HepG2 (cell line): Measurements from ENCODE around the gene SGMS1. TPM values are rescaled to one million over a fixed set of nuclear protein-coding genes. Genes with fewer than 3 reads are reported as not detected.
A peak's percentile ranks its signal among the peaks of the same experiment; 100 is the strongest.

Experiments used
- ATAC-seq: fragments of 200-7000 bp; cut with Tn5 transposase; 3 replicates; pipeline ENCODE4 v1.9.1; 2020; ENCODE audit warnings: mild to moderate bottlenecking, moderate library complexity
- BruUV-seq: library from RNA; stranded (reverse); fragments of 400-500 nt; replicated peaks from 2 replicates; lab custom pipeline; 2021; lab: Mats Ljungman, UMichigan
- CTCF ChIA-PET: fragments of 300-600 bp; formaldehyde crosslinking; extraction: SDS; loops from one replicate; lab custom pipeline; 2021; ENCODE audit warnings: low total read pairs, inconsistent platforms, low intra/inter-chr PET ratio; lab: Yijun Ruan, JAX
- POLR2A ChIA-PET: fragments of 350-600 bp; sonication (Branson Sonifier 250); formaldehyde crosslinking; loops from one replicate; lab custom pipeline; 2020; ENCODE audit warnings: antibody characterized with exemption, inconsistent platforms; lab: Yijun Ruan, JAX
- DNase-seq: peaks from one replicate; pipeline ENCODE4 v3.0.0-alpha.2; 2015; ENCODE audit warnings: low spot score
- FAIRE-seq: peaks from 3 replicates; lab custom pipeline; 2011; peaks lifted over from hg19 to GRCh38; lab: Jason Lieb, UNC
- H2AFZ ChIP-seq: one replicate; pipeline ENCODE4 v1.6.1; 2011; ENCODE audit warnings: low read length, inconsistent platforms
- H3K27ac ChIP-seq: fragments of 300-600 bp; 3 replicates; pipeline ENCODE4 v1.8.0; 2011; ENCODE audit warnings: mixed run types, mild to moderate bottlenecking, mixed read lengths, low read length, inconsistent platforms; ENCODE audit not compliant: insufficient read depth; ENCODE audit errors: extremely low read length
- H3K27me3 ChIP-seq, 2 experiments: fragments of 200-600 bp in 1 of 2; 2 replicates in 1 of 2; 3 replicates in 1 of 2; pipeline versions ENCODE4 v1.6.0 to v1.8.0; 2011; ENCODE audit warnings: low read length in 2 of 2, mild to moderate bottlenecking in 2 of 2, moderate library complexity in 2 of 2, inconsistent platforms in 1 of 2; ENCODE audit not compliant: insufficient read depth in 2 of 2, control insufficient read depth in 1 of 2
- H3K36me3 ChIP-seq, 2 experiments: fragments of 200-600 bp in 1 of 2; replicated peaks in 1 of 2; 2 replicates in 1 of 2; 3 replicates in 1 of 2; pipeline versions ENCODE4 v1.5.1 to v1.8.0; 2011; ENCODE audit warnings: low read length in 2 of 2, inconsistent platforms in 1 of 2; ENCODE audit not compliant: insufficient read depth in 2 of 2, control insufficient read depth in 1 of 2
- H3K4me1 ChIP-seq: 2 replicates; pipeline ENCODE4 v1.5.1; 2012; ENCODE audit warnings: low read length, inconsistent platforms; ENCODE audit not compliant: insufficient read depth
- H3K4me2 ChIP-seq: 2 replicates; pipeline ENCODE4 v1.6.0; 2011; ENCODE audit warnings: low read depth, low read length, inconsistent platforms
- H3K4me3 ChIP-seq, 3 experiments: fragments of 200-600 bp in 1 of 3; sonication (generic), shearing (Covaris generic) in 1 of 3; replicated peaks in 1 of 3; 2 replicates each; pipeline ENCODE4 v1.5.1; 2011 to 2016; ENCODE audit warnings: low read length in 3 of 3, inconsistent platforms in 2 of 3, low read depth in 2 of 3, mild to moderate bottlenecking in 2 of 3, control low read depth in 1 of 3, mixed read lengths in 1 of 3; ENCODE audit not compliant: insufficient read depth in 1 of 3
- H3K79me2 ChIP-seq: one replicate; pipeline ENCODE4 v1.6.1; 2011; ENCODE audit warnings: low read length, inconsistent platforms; ENCODE audit not compliant: insufficient read depth
- H3K9ac ChIP-seq: 2 replicates; pipeline ENCODE4 v1.6.0; 2011; ENCODE audit warnings: mild to moderate bottlenecking, low read depth, low read length, inconsistent platforms; ENCODE audit not compliant: insufficient read depth
- H3K9me3 ChIP-seq: 2 replicates; pipeline ENCODE4 v1.5.1; 2012; ENCODE audit warnings: mild to moderate bottlenecking, low read length
- H4K20me1 ChIP-seq: 2 replicates; pipeline ENCODE4 v1.6.0; 2011; ENCODE audit warnings: inconsistent platforms, mild to moderate bottlenecking, low read length, moderate library complexity; ENCODE audit not compliant: insufficient read depth
- SIN3B ChIP-seq: fragments of 150-350 bp; IDR thresholded peaks from 2 replicates; pipeline ENCODE4 v1.6.1; 2014; ENCODE audit warnings: low read length
- ZNF275 ChIP-seq: sonication (generic); formaldehyde crosslinking; IDR thresholded peaks from 2 replicates; pipeline ENCODE4 v1.8.0; 2022; ENCODE audit warnings: missing genetic modification reagents, mild to moderate bottlenecking, inconsistent platforms, borderline replicate concordance
- ZNF30 ChIP-seq: sonication (generic); formaldehyde crosslinking; IDR thresholded peaks from 2 replicates; pipeline ENCODE4 v1.5.0; 2020; ENCODE audit warnings: mild to moderate bottlenecking, missing genetic modification reagents
- ZNF362 ChIP-seq: sonication (generic); formaldehyde crosslinking; IDR thresholded peaks from 2 replicates; pipeline ENCODE4 v1.4.0; 2020; ENCODE audit warnings: missing genetic modification reagents, mild to moderate bottlenecking, borderline replicate concordance
- ZNF609 ChIP-seq: sonication (generic); formaldehyde crosslinking; IDR thresholded peaks from 2 replicates; pipeline ENCODE4 v1.4.0; 2020; ENCODE audit warnings: mild to moderate bottlenecking, missing genetic modification reagents, borderline replicate concordance
- WGBS: methylation state at CpG from one replicate; pipeline ENCODE4 v1.1.6; 2017; ENCODE audit warnings: low lambda C conversion rate; 5-methylcytosine and 5-hydroxymethylcytosine counted together
- in situ Hi-C: cut with HindIII; loops from 2 replicates; pipeline ENCODE4 v1.10.0; 2017; ENCODE audit warnings: low pct_unique_long_range_greater_than_20kb; ENCODE audit not compliant: extremely low pct_ligation_motif_present
- intact Hi-C: fragments of 100-400 bp; cut with micrococcal nuclease; formaldehyde crosslinking; loops from one replicate; pipeline ENCODE4 v1.10.0; 2022; ENCODE audit not compliant: unreplicated experiment
- polyA plus RNA-seq, 8 experiments: library from polyadenylated mRNA; depleted of rRNA in 3 of 8; stranded (reverse) in 7 of 8; unstranded in 1 of 8; fragments of >200 nt; fragmentation: Illumina TruSeq in 4 of 8; extraction: Trizol in 4 of 8; gene quantifications; 2 replicates each; pipeline versions ENCODE4 v1.2.1 to v1.2.3, GENCODE V29; 2011 to 2016; ENCODE audit warnings: low read depth in 4 of 8, missing spikeins in 1 of 8, mixed read lengths in 1 of 8; ENCODE audit not compliant: insufficient read depth in 1 of 8
- total RNA-seq, 5 experiments: library from RNA; depleted of rRNA; stranded (reverse); fragments of >200 nt; fragmentation: Illumina TruSeq; extraction: Trizol; gene quantifications; 2 replicates each; pipeline ENCODE4 v1.2.3, GENCODE V29; 2016; ENCODE audit warnings: low read depth in 1 of 5

Gene SGMS1
- total and polyA plus RNA-seq, 2 of the 13 experiments (the other 11 are each of a cell fraction or from before 2014, with no cell fraction given), result 6.5 to 15.1 TPM

DNA sequence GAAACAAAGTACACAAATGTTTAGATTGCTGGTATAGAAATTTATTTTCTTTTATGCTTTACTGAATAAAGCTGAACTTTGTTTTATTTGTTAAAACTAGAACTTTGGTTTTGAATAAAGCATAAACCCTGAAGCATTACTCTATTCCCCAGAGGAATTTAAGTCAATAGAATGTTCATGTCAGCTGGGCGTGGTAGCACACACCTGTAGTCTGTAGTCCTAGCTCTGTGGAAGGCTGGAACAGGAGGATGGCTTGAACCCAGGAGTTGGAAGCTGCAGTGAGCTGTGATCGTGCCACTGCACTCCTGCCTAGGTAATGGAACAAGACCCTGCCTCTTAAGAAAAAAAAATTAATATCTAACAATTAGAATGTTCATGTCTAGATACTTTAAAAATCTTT lies 233.5 kb downstream of the SGMS1 start (continued):
- TF ChIP-seq ZNF30 (CRISPR knock-in tag), result no peak
- TF ChIP-seq ZNF609 (CRISPR knock-in tag), result no peak

DNA sequence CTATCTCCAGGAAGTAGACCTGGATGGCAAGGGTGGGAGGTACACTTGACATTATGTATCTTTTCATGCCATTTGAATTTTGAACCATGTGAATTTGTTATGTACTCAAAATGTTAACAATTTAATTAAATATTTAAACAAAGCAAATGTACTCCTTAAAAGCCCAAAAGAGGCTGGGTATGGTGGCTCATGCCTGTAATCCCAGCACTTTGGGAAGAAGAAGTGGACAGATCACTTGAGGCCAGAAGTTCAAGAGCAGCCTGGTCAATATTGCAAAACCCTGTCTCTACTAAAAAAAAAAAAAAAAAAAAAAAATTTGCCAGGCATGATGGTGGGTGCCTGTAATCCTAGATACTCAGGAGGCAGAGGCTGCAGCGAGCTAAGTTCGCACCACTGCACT lies 235.6 kb downstream of the SGMS1 start:
- H3K9ac ChIP-seq, result no peak overlapping the region
- no peak overlapping the region for H3K4me3 ChIP-seq
- DNase-seq (no peak), FAIRE-seq (no peak), ATAC-seq (no peak)
- H3K79me2 ChIP-seq, result peaks cover 2% of the 10 kb centered on the region
- intact Hi-C loops, result no loop called here
- TF ChIP-seq ZNF275 (CRISPR knock-in tag), result no peak
- peak; percentile 37; the same call in 1 of the 2 replicates for TF ChIP-seq ZNF362
- TF ChIP-seq SIN3B, result no peak
- no peak overlapping the region for H2AFZ ChIP-seq
- no peaks in the 10 kb centered on the region for H3K27me3 ChIP-seq
- no peak overlapping the region for H3K4me2 ChIP-seq
- no peaks in the 10 kb centered on the region for H3K9me3 ChIP-seq
- peaks cover 61% of the 10 kb centered on the region for H3K4me1 ChIP-seq
- POLR2A ChIA-PET, result no interaction called here
- 93% methylated on average over 2 of the region's 2 CpGs for WGBS
- H3K36me3 ChIP-seq, result no peaks in the 10 kb centered on the region
- no peaks in the 10 kb centered on the region for H4K20me1 ChIP-seq
- in situ Hi-C loops, result no loop called here
- H3K27ac ChIP-seq, result no peak overlapping the region
- CTCF ChIA-PET, result no interaction called here
- BruUV-seq, result no TSS peak
